SK-N-SH (cell line): Measurements from ENCODE around the gene PARS2. TPM values are rescaled to one million over a fixed set of nuclear protein-coding genes. Genes with fewer than 3 reads are reported as not detected.

Experiments
- CTCF ChIA-PET: fragments of 300-600, 350-600 bp; formaldehyde crosslinking; extraction: SDS; loops from one replicate; lab custom pipeline; 2021; lab: Yijun Ruan, JAX
- POLR2A ChIA-PET: fragments of 350-600 bp; sonication (Branson Sonifier 250); formaldehyde crosslinking; extraction: SDS; loops from one replicate; lab custom pipeline; 2020; ENCODE audit warnings: antibody characterized with exemption, inconsistent platforms; lab: Yijun Ruan, JAX
- DNase-seq: peaks from one replicate; pipeline ENCODE4 v3.0.0; 2012
- H2AFZ ChIP-seq: fragments of 200-600 bp; sonication (generic); 2 replicates; pipeline ENCODE4 v1.8.1; 2016; ENCODE audit warnings: antibody characterized with exemption, mild to moderate bottlenecking, low read depth
- H3F3A ChIP-seq: fragments of 200-600 bp; sonication (generic); replicated peaks from 2 replicates; pipeline ENCODE3; 2016; ENCODE audit warnings: antibody characterized with exemption, mild to moderate bottlenecking; ENCODE audit not compliant: insufficient read depth
- H3K27ac ChIP-seq, 2 experiments: fragments of 200-500 bp in 1 of 2; fragments of 200-600 bp in 1 of 2; sonication (Bioruptor generic) in 1 of 2; sonication (generic), shearing (Covaris generic) in 1 of 2; 2 replicates each; pipeline versions ENCODE4 v1.5.1 to v1.6.1; 2014 to 2016; ENCODE audit warnings: low read depth in 2 of 2, inconsistent platforms in 1 of 2, low read length in 1 of 2, mild to moderate bottlenecking in 1 of 2, mixed read lengths in 1 of 2
- H3K27me3 ChIP-seq: fragments of 200-600 bp; sonication (generic), shearing (Covaris generic); 2 replicates; pipeline ENCODE4 v1.6.1; 2016; ENCODE audit warnings: mixed run types; ENCODE audit not compliant: insufficient read depth
- H3K36me3 ChIP-seq, 2 experiments: fragments of 200-500 bp in 1 of 2; fragments of 200-600 bp in 1 of 2; sonication (Bioruptor generic) in 1 of 2; sonication (generic) in 1 of 2; replicated peaks in 1 of 2; 2 replicates each; pipeline versions ENCODE3 to v1.5.1; 2014 to 2016; ENCODE audit warnings: low read length in 1 of 2, mild to moderate bottlenecking in 1 of 2; ENCODE audit not compliant: insufficient read depth in 2 of 2, control insufficient read depth in 1 of 2
- H3K4me1 ChIP-seq, 2 experiments: fragments of 200-500 bp in 1 of 2; fragments of 200-600 bp in 1 of 2; sonication (Bioruptor generic) in 1 of 2; sonication (generic), shearing (Covaris generic) in 1 of 2; 2 replicates each; pipeline versions ENCODE4 v1.5.1 to v1.6.1; 2014 to 2016; ENCODE audit warnings: low read depth in 1 of 2, low read length in 1 of 2, mixed run types in 1 of 2; ENCODE audit not compliant: insufficient read depth in 2 of 2, control insufficient read depth in 1 of 2
- H3K4me2 ChIP-seq: fragments of 200-600 bp; sonication (generic), shearing (Covaris generic); 2 replicates; pipeline ENCODE4 v1.6.1; 2017; ENCODE audit warnings: mixed run types
- H3K4me3 ChIP-seq, 2 experiments: fragments of 200-500 bp in 1 of 2; fragments of 200-600 bp in 1 of 2; sonication (Bioruptor generic) in 1 of 2; sonication (generic), shearing (Covaris generic) in 1 of 2; 2 replicates each; pipeline versions ENCODE4 v1.5.1 to v1.8.1; 2014 to 2016; ENCODE audit warnings: low read depth in 2 of 2, inconsistent platforms in 1 of 2, low read length in 1 of 2, mild to moderate bottlenecking in 1 of 2, mixed read lengths in 1 of 2, moderate library complexity in 1 of 2
- H3K79me2 ChIP-seq: fragments of 200-600 bp; sonication (generic); 2 replicates; pipeline ENCODE4 v1.8.1; 2017; ENCODE audit warnings: mild to moderate bottlenecking; ENCODE audit not compliant: insufficient read depth
- H3K9ac ChIP-seq: fragments of 200-600 bp; sonication (generic); 2 replicates; pipeline ENCODE4 v1.6.1; 2017; ENCODE audit warnings: mixed run types
- H3K9me2 ChIP-seq: fragments of 200-600 bp; sonication (generic); 2 replicates; pipeline ENCODE4 v1.6.1; 2017; ENCODE audit warnings: mixed run types
- H3K9me3 ChIP-seq: fragments of 200-600 bp; sonication (generic); 2 replicates; pipeline ENCODE4 v1.6.1; 2017; ENCODE audit warnings: mixed run types, mild to moderate bottlenecking, moderate library complexity
- H4K20me1 ChIP-seq: fragments of 200-600 bp; sonication (generic); 2 replicates; pipeline ENCODE4 v1.6.1; 2017; ENCODE audit warnings: mild to moderate bottlenecking, mixed run types; ENCODE audit not compliant: insufficient read depth
- CHD2 ChIP-seq: fragments of 150-350 bp; IDR thresholded peaks from 2 replicates; pipeline ENCODE4 v1.6.1; 2018; ENCODE audit warnings: low read length; ENCODE audit not compliant: partially characterized antibody
- FOXM1 ChIP-seq: IDR thresholded peaks from 2 replicates; pipeline ENCODE4 v1.4.0; 2012; ENCODE audit warnings: low read depth, mild to moderate bottlenecking
- GABPA ChIP-seq: IDR thresholded peaks from 2 replicates; pipeline ENCODE4 v1.4.0; 2012; ENCODE audit warnings: low read depth, mild to moderate bottlenecking
- GATA2 ChIP-seq: sonication (generic); formaldehyde crosslinking; IDR thresholded peaks from 2 replicates; pipeline ENCODE4 v1.5.0; 2020; ENCODE audit warnings: mild to moderate bottlenecking, missing genetic modification reagents
- JUND ChIP-seq: IDR thresholded peaks from 2 replicates; pipeline ENCODE4 v1.4.0; 2012
- MEF2A ChIP-seq: IDR thresholded peaks from 2 replicates; pipeline ENCODE4 v1.4.0; 2012; ENCODE audit warnings: low read depth, borderline replicate concordance
- MXI1 ChIP-seq: IDR thresholded peaks from 2 replicates; pipeline ENCODE4 v1.6.1; 2012; ENCODE audit warnings: mild to moderate bottlenecking, low read depth, low read length, improper control_type of control experiment
- NFIC ChIP-seq: IDR thresholded peaks from 2 replicates; pipeline ENCODE4 v1.4.0; 2012; ENCODE audit warnings: borderline replicate concordance
- RCOR1 ChIP-seq: fragments of 150-350 bp; IDR thresholded peaks from 2 replicates; pipeline ENCODE4 v1.6.1; 2017; ENCODE audit warnings: antibody characterized with exemption, low read length
- RXRA ChIP-seq: IDR thresholded peaks from 2 replicates; pipeline ENCODE4 v1.4.0; 2012; ENCODE audit warnings: low read depth, mild to moderate bottlenecking, borderline replicate concordance
- SMC3 ChIP-seq: IDR thresholded peaks from 2 replicates; pipeline ENCODE4 v1.6.1; 2012; ENCODE audit warnings: low read depth, low read length, improper control_type of control experiment
- TAF1 ChIP-seq: IDR thresholded peaks from 2 replicates; pipeline ENCODE4 v1.6.1; 2012; ENCODE audit warnings: low read depth, mild to moderate bottlenecking, low read length, moderate library complexity, borderline replicate concordance
- TEAD4 ChIP-seq: IDR thresholded peaks from 2 replicates; pipeline ENCODE4 v1.4.0; 2012; ENCODE audit warnings: mild to moderate bottlenecking, borderline replicate concordance; ENCODE audit not compliant: insufficient read depth
- USF1 ChIP-seq: IDR thresholded peaks from 2 replicates; pipeline ENCODE4 v1.4.0; 2012; ENCODE audit warnings: low read depth, borderline replicate concordance
- USF2 ChIP-seq: fragments of 150-350 bp; IDR thresholded peaks from 2 replicates; pipeline ENCODE4 v1.6.1; 2017; ENCODE audit warnings: antibody characterized with exemption, low read length, low read depth, borderline replicate concordance
- YY1 ChIP-seq: IDR thresholded peaks from 2 replicates; pipeline ENCODE4 v1.4.0; 2012; ENCODE audit warnings: low read depth, mild to moderate bottlenecking
- ZBTB33 ChIP-seq: IDR thresholded peaks from 2 replicates; pipeline ENCODE4 v1.4.0; 2012; ENCODE audit warnings: low read depth, borderline replicate concordance
- WGBS: methylation state at CpG from one replicate; pipeline ENCODE4 v1.1.6; 2017; ENCODE audit warnings: low lambda C conversion rate; 5-methylcytosine and 5-hydroxymethylcytosine counted together
- polyA plus RNA-seq, 3 experiments: library from polyadenylated mRNA; depleted of rRNA; stranded (reverse); fragments of >200 nt; gene quantifications; 2 replicates each; pipeline ENCODE4 v1.2.3, GENCODE V29; 2012

Gene PARS2
- polyA plus RNA-seq, 1 of the 3 experiments (the other 2 are of a cell fraction): 3.2 TPM

GRCh38 chr1:54709547-54710292, 54.6 kb downstream of the PARS2 start:
- H3K4me2 ChIP-seq: no peak overlapping the region
- no peaks in the 10 kb centered on the region for H3K36me3 ChIP-seq
- H3F3A ChIP-seq: no peaks in the 10 kb centered on the region
- 50% methylated on average over 6 of the region's 8 CpGs for WGBS
- no peak for DNase-seq
- ChIA-PET POLR2A (no interaction called here), CTCF (no interaction called here)
- H3K4me1 ChIP-seq: no peaks in the 10 kb centered on the region
- TF ChIP-seq SMC3 (no peak), YY1 (no peak)
- H3K79me2 ChIP-seq: no peaks in the 10 kb centered on the region
- no peak overlapping the region for H2AFZ ChIP-seq
- H3K4me3 ChIP-seq: no peak overlapping the region
- no peaks in the 10 kb centered on the region for H3K9me2 ChIP-seq
- no peaks in the 10 kb centered on the region for H4K20me1 ChIP-seq
- no peaks in the 10 kb centered on the region for H3K9me3 ChIP-seq
- H3K27me3 ChIP-seq: no peaks in the 10 kb centered on the region
- no peak overlapping the region for H3K27ac ChIP-seq
- H3K9ac ChIP-seq: no peak overlapping the region

- no peaks in the 10 kb centered on the region for H3K9me3 ChIP-seq
- TF ChIP-seq MXI1: no peak
- no peak for TF ChIP-seq FOXM1
- no peak for TF ChIP-seq JUND
- TF ChIP-seq RXRA: no peak
- no peak for TF ChIP-seq USF2
- no peak for TF ChIP-seq USF1
- no peak for TF ChIP-seq TAF1
- TF ChIP-seq RCOR1: no peak
- TF ChIP-seq GABPA: no peak
- no peak for TF ChIP-seq NFIC
- no peak for TF ChIP-seq MEF2A
- no peak for TF ChIP-seq ZBTB33
- no peak for TF ChIP-seq CHD2
- TF ChIP-seq GATA2 (CRISPR knock-in tag): no peak
- TF ChIP-seq TEAD4: no peak
- H3K79me2 ChIP-seq: no peaks in the 10 kb centered on the region
- H3K27ac ChIP-seq: no peak overlapping the region
- H3K36me3 ChIP-seq: no peaks in the 10 kb centered on the region
- no peaks in the 10 kb centered on the region for H3K4me1 ChIP-seq
- H3F3A ChIP-seq: no peaks in the 10 kb centered on the region
- ChIA-PET CTCF (no interaction called here), POLR2A (no interaction called here)
- no peak overlapping the region for H2AFZ ChIP-seq
- no peak overlapping the region for H3K9ac ChIP-seq
- H3K9me2 ChIP-seq: no peaks in the 10 kb centered on the region
- no peak overlapping the region for H3K4me3 ChIP-seq
- no peak for DNase-seq
- H4K20me1 ChIP-seq: no peaks in the 10 kb centered on the region
- no peak overlapping the region for H3K4me2 ChIP-seq
- H3K27me3 ChIP-seq: no peaks in the 10 kb centered on the region
Observed at GRCh38 chr1:54708385-54708784, 55.9 kb downstream of the PARS2 start.

Other genes with a start within 250 kb of the PARS2 start
- gene ACOT11, start 216.3 kb downstream of the PARS2 start, polyA plus RNA-seq (2012; rRNA removed): 6.9 and 7.2 TPM in 2 replicates
- not detected in 2 replicates for gene FAM151A, start 141.0 kb downstream of the PARS2 start, polyA plus RNA-seq (2012; rRNA removed)
- 0.51 and 0.52 TPM in 2 replicates for gene MROH7, start 122.7 kb downstream of the PARS2 start, polyA plus RNA-seq (2012; rRNA removed)
- 17.9 and 21.5 TPM in 2 replicates for gene TTC4, start 48.7 kb downstream of the PARS2 start, polyA plus RNA-seq (2012; rRNA removed)
- gene TTC22, start 36.8 kb upstream of the PARS2 start, polyA plus RNA-seq (2012; rRNA removed): not detected in 2 replicates
- gene DHCR24, start 122.7 kb upstream of the PARS2 start, polyA plus RNA-seq (2012; rRNA removed): 4.3 and 7.1 TPM in 2 replicates
- not detected in 2 replicates for gene TMEM61, start 216.1 kb upstream of the PARS2 start, polyA plus RNA-seq (2012; rRNA removed)
- gene BSND, start 234.4 kb upstream of the PARS2 start, polyA plus RNA-seq (2012; rRNA removed): not detected in 2 replicates